Measurements from ENCODE around the gene FDCSP. TPM values are rescaled to one million over a fixed set of nuclear protein-coding genes. Genes with fewer than 3 reads are reported as not detected.
A peak's percentile ranks its signal among the peaks of the same experiment; 100 is the strongest.
"Not testable (repeated sequence)": the region's sequence is repeated elsewhere in the genome, so short reads cannot be mapped to it uniquely, and the experiment has no call there.

Gene FDCSP
- total RNA-seq, 1 experiment from 2014 or later: not detected

GRCh38 chr4:70203601-70204000, 22.3 kb upstream of the FDCSP start:
- no peak for DNase-seq
- H3K4me3 ChIP-seq (ENCODE audit: insufficient read depth, low read depth, low read length): no peak overlapping the region
- no peaks in the 10 kb centered on the region for H3K36me3 ChIP-seq (replicated peaks; ENCODE audit: control insufficient read depth, insufficient read depth, low read length)
- H3K27me3 ChIP-seq (ENCODE audit: control insufficient read depth, insufficient read depth, low read length): no peaks in the 10 kb centered on the region

DNA sequence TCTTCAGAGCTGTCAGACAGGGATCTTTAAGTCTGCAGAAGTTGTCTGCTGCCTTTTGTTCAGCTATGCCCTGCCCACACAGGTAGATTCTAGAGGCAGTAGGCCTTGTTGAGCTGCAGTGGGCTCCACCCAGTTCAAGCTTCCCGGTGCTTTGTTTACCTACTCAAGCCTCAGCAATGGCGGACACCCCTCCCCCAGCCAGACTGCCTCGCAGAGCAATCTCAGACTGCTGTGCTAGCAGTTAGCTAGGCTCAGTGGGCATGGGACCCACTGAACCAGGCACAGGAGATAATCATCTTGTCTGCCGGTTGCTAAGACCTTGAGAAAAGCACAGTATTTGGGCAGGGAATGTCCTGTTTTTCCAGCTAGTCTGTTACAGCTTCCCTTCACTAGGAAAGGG, 13.2 kb upstream of the FDCSP start:
- H3K27me3 ChIP-seq (ENCODE audit: control insufficient read depth, insufficient read depth, low read length); H3K4me3 ChIP-seq (ENCODE audit: insufficient read depth, low read depth, low read length); H3K36me3 ChIP-seq (replicated peaks; ENCODE audit: control insufficient read depth, insufficient read depth, low read length); DNase-seq: not testable (repeated sequence)

DNA sequence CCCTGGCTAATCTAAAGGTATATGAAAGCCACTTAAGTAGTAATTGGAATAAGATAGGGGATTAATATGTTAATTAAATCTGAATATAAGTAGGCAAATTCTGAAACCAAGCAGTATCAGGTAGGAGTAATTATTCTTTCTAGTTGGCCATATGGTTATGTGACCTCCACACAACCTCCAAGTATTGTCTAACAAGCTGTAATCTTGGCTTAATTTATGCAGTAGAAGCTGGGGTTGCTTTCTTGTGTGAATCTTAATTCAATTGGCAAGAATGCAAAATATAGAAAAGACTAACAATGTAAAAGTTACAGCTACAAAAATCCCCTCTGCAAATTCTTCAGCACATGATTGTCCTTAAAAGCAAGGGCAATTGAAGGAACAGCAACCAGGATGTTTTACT, 9.8 kb upstream of the FDCSP start:
- not testable (repeated sequence) for H3K36me3 ChIP-seq (replicated peaks; ENCODE audit: control insufficient read depth, insufficient read depth, low read length); H3K4me3 ChIP-seq (ENCODE audit: insufficient read depth, low read depth, low read length); H3K27me3 ChIP-seq (ENCODE audit: control insufficient read depth, insufficient read depth, low read length); DNase-seq

- not testable (repeated sequence) for DNase-seq; H3K27me3 ChIP-seq (ENCODE audit: control insufficient read depth, insufficient read depth, low read length); H3K4me3 ChIP-seq (ENCODE audit: insufficient read depth, low read depth, low read length); H3K36me3 ChIP-seq (replicated peaks; ENCODE audit: control insufficient read depth, insufficient read depth, low read length)
Measured at GRCh38 chr4:70216550-70216949, 9.4 kb upstream of the FDCSP start.

- not testable (repeated sequence) for DNase-seq; H3K27me3 ChIP-seq (ENCODE audit: control insufficient read depth, insufficient read depth, low read length); H3K36me3 ChIP-seq (replicated peaks; ENCODE audit: control insufficient read depth, insufficient read depth, low read length); H3K4me3 ChIP-seq (ENCODE audit: insufficient read depth, low read depth, low read length)
Measured at GRCh38 chr4:70221389-70221788, 4.5 kb upstream of the FDCSP start.

DNA sequence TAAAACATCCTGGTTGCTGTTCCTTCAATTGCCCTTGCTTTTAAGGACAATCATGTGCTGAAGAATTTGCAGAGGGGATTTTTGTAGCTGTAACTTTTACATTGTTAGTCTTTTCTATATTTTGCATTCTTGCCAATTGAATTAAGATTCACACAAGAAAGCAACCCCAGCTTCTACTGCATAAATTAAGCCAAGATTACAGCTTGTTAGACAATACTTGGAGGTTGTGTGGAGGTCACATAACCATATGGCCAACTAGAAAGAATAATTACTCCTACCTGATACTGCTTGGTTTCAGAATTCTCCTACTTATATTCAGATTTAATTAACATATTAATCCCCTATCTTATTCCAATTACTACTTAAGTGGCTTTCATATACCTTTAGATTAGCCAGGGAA, 4.1 kb upstream of the FDCSP start:
- not testable (repeated sequence) for H3K36me3 ChIP-seq (replicated peaks; ENCODE audit: control insufficient read depth, insufficient read depth, low read length); H3K4me3 ChIP-seq (ENCODE audit: insufficient read depth, low read depth, low read length); H3K27me3 ChIP-seq (ENCODE audit: control insufficient read depth, insufficient read depth, low read length); DNase-seq

GRCh38 chr4:70236125-70236524, 10.2 kb downstream of the FDCSP start:
- no peak for DNase-seq
- Histone ChIP-seq H3K36me3 (replicated peaks; ENCODE audit: control insufficient read depth, insufficient read depth, low read length) (no peaks in the 10 kb centered on the region), H3K4me3 (ENCODE audit: insufficient read depth, low read depth, low read length) (no peak overlapping the region), H3K27me3 (ENCODE audit: control insufficient read depth, insufficient read depth, low read length) (no peaks in the 10 kb centered on the region)

DNA sequence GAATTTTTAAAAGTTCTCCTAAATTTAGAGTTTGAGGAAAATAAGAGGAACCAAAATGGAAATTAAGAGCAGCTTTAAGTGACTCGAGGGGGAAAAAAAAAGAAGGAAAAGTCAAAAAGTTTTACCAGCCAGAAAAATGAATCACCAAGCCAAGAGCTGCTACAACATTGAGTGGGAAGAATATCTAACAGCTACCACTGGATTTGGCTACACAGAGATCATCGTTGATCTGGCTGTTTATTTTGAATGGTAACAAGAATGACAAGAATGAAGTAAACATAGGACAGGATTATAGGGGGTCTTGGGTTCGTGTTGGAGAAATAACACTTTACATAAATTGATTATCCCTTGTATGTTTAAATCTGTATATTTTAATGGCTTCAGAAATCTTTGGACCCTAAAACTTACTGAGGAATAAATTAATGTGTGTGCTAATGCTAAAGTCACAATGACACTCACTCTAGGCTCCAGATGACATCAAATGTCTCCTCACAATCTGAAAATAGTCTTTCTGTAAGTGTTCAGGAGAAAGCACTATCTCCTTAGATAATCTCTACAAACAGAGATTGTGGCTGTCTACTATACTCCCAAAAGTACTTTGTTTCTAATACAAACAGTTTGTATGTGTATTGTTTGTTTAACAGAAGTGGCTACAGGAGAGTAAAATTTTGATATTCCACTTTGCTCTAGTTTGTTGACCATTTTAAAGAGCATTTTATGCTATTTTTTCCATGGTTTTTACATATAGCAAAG, 13.4 kb downstream of the FDCSP start:
- Histone ChIP-seq H3K4me3 (ENCODE audit: insufficient read depth, low read depth, low read length) (no peak overlapping the region), H3K36me3 (replicated peaks; ENCODE audit: control insufficient read depth, insufficient read depth, low read length) (no peaks in the 10 kb centered on the region), H3K27me3 (ENCODE audit: control insufficient read depth, insufficient read depth, low read length) (no peaks in the 10 kb centered on the region)
- no peak for DNase-seq

- no peak overlapping the region for H3K4me3 ChIP-seq (ENCODE audit: insufficient read depth, low read depth, low read length)
- H3K27me3 ChIP-seq (ENCODE audit: control insufficient read depth, insufficient read depth, low read length): no peaks in the 10 kb centered on the region
- DNase-seq: no peak
- H3K36me3 ChIP-seq (replicated peaks; ENCODE audit: control insufficient read depth, insufficient read depth, low read length): no peaks in the 10 kb centered on the region
Measured at GRCh38 chr4:70239884-70240591, 14.1 kb downstream of the FDCSP start.

GRCh38 chr4:70242297-70242696, 16.4 kb downstream of the FDCSP start, which contains the start of gene CSN3:
CSN3 (plus strand) TSS chr4:70242597; CDS start chr4:70244820, 2,223 bp downstream.
- not testable (repeated sequence) for H3K4me3 ChIP-seq (ENCODE audit: insufficient read depth, low read depth, low read length); H3K36me3 ChIP-seq (replicated peaks; ENCODE audit: control insufficient read depth, insufficient read depth, low read length); DNase-seq; H3K27me3 ChIP-seq (ENCODE audit: control insufficient read depth, insufficient read depth, low read length)

DNA sequence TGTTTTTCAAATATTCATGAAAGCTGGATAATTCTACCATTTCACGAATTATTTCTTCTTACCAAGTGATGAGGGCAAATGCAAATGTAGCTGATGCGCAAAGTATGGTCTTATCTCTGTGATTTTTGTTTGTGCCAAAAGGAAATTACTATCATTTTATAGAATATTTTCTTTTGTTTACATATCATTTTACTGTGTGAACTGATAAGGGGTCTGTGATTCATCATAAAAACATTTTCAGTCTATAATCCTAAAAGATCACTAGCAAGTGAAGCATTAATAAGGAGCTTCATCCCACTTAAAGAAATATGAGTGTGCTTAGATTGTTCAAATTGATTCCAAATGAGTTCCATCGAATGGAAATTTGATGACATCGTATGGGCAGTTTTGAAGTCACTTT, 17.2 kb downstream of the FDCSP start:
- H3K4me3 ChIP-seq (ENCODE audit: insufficient read depth, low read depth, low read length): no peak overlapping the region
- DNase-seq: no peak
- no peaks in the 10 kb centered on the region for H3K27me3 ChIP-seq (ENCODE audit: control insufficient read depth, insufficient read depth, low read length)
- H3K36me3 ChIP-seq (replicated peaks; ENCODE audit: control insufficient read depth, insufficient read depth, low read length): no peaks in the 10 kb centered on the region

GRCh38 chr4:70251250-70251944, 25.5 kb downstream of the FDCSP start:
- Histone ChIP-seq H3K27me3 (ENCODE audit: control insufficient read depth, insufficient read depth, low read length) (no peaks in the 10 kb centered on the region), H3K36me3 (replicated peaks; ENCODE audit: control insufficient read depth, insufficient read depth, low read length) (no peaks in the 10 kb centered on the region), H3K4me3 (ENCODE audit: insufficient read depth, low read depth, low read length) (no peak overlapping the region)
- no peak for DNase-seq

- no peaks in the 10 kb centered on the region for H3K27me3 ChIP-seq (ENCODE audit: control insufficient read depth, insufficient read depth, low read length)
Measured at GRCh38 chr4:70251945-70252277, 26.0 kb downstream of the FDCSP start.

GRCh38 chr4:70269674-70270073, 43.8 kb downstream of the FDCSP start:
- DNase-seq: peak; percentile 3
- Histone ChIP-seq H3K36me3 (replicated peaks; ENCODE audit: control insufficient read depth, insufficient read depth, low read length) (no peaks in the 10 kb centered on the region), H3K4me3 (ENCODE audit: insufficient read depth, low read depth, low read length) (no peak overlapping the region), H3K27me3 (ENCODE audit: control insufficient read depth, insufficient read depth, low read length) (no peaks in the 10 kb centered on the region)

More at GRCh38 chr4:70251945-70252277, 26.0 kb downstream of the FDCSP start:
- no peak for DNase-seq
- Histone ChIP-seq H3K36me3 (replicated peaks; ENCODE audit: control insufficient read depth, insufficient read depth, low read length) (no peaks in the 10 kb centered on the region), H3K4me3 (ENCODE audit: insufficient read depth, low read depth, low read length) (no peak overlapping the region)

- H3K27me3 ChIP-seq (ENCODE audit: control insufficient read depth, insufficient read depth, low read length): no peaks in the 10 kb centered on the region
Measured at GRCh38 chr4:70277121-70277520, 51.2 kb downstream of the FDCSP start.

More at GRCh38 chr4:70277121-70277520, 51.2 kb downstream of the FDCSP start:
- Histone ChIP-seq H3K36me3 (replicated peaks; ENCODE audit: control insufficient read depth, insufficient read depth, low read length) (no peaks in the 10 kb centered on the region), H3K4me3 (ENCODE audit: insufficient read depth, low read depth, low read length) (no peak overlapping the region)
- no peak for DNase-seq

All from H7 (cell line).